Liver (tissue), 9 donors: ENCODE measurements around the gene ELP5. TPM values are rescaled to one million over a fixed set of nuclear protein-coding genes. Genes with fewer than 3 reads are reported as not detected.

ENCODE experiments used
- DNase-seq: peaks from one replicate; pipeline ENCODE4 v3.0.0-alpha.2; 2017; ENCODE audit warnings: low spot score
- H3K27ac ChIP-seq, 2 donors: one replicate each; pipeline ENCODE4 v1.7.0; 2013; ENCODE audit warnings: inconsistent platforms in 2 of 2, low read length in 2 of 2, control low read depth in 1 of 2, low read depth in 1 of 2, mild to moderate bottlenecking in 1 of 2
- H3K27me3 ChIP-seq, 4 donors: one replicate each; pipeline versions ENCODE4 v1.6.1 to v1.7.0; 2013; ENCODE audit warnings: low read length in 3 of 4, inconsistent platforms in 1 of 4, mild to moderate bottlenecking in 1 of 4, moderate library complexity in 1 of 4; ENCODE audit not compliant: control insufficient read depth in 4 of 4, insufficient read depth in 4 of 4
- H3K36me3 ChIP-seq, 4 donors: one replicate each; pipeline versions ENCODE4 v1.6.1 to v1.7.0; 2013; ENCODE audit warnings: low read length in 3 of 4, mild to moderate bottlenecking in 3 of 4, low read depth in 1 of 4, moderate library complexity in 1 of 4; ENCODE audit not compliant: control insufficient read depth in 4 of 4, insufficient read depth in 3 of 4
- H3K4me1 ChIP-seq, 4 donors: one replicate each; pipeline versions ENCODE4 v1.6.1 to v1.7.0; 2013; ENCODE audit warnings: low read length in 3 of 4, mild to moderate bottlenecking in 3 of 4, moderate library complexity in 1 of 4; ENCODE audit not compliant: control insufficient read depth in 4 of 4, insufficient read depth in 4 of 4
- H3K4me3 ChIP-seq, 3 donors: one replicate each; pipeline versions ENCODE4 v1.6.1 to v1.7.0; 2013; ENCODE audit warnings: low read length in 3 of 3, control low read depth in 1 of 3, low read depth in 1 of 3, mild to moderate bottlenecking in 1 of 3
- H3K9ac ChIP-seq, 2 donors: one replicate each; pipeline ENCODE4 v1.7.0; 2013; ENCODE audit warnings: low read length in 2 of 2, mild to moderate bottlenecking in 2 of 2, moderate library complexity in 2 of 2, control low read depth in 1 of 2, low read depth in 1 of 2
- H3K9me3 ChIP-seq, 4 donors: one replicate each; pipeline versions ENCODE4 v1.6.1 to v1.7.0; 2013; ENCODE audit warnings: low read length in 3 of 4; ENCODE audit not compliant: control insufficient read depth in 4 of 4
- FOXA2 ChIP-seq: IDR thresholded peaks from 2 replicates; pipeline ENCODE4 v1.6.1; 2016; ENCODE audit warnings: antibody characterized with exemption
- GABPA ChIP-seq, 2 donors: IDR thresholded peaks in 1 of 2; conservative IDR thresholded peaks in 1 of 2; 2 replicates each; pipeline ENCODE4 v1.6.1; 2016; ENCODE audit warnings: antibody characterized with exemption in 2 of 2, mild to moderate bottlenecking in 1 of 2, moderate library complexity in 1 of 2
- HNF4A ChIP-seq, 2 donors: conservative IDR thresholded peaks; 2 replicates each; pipeline ENCODE4 v1.6.1; 2016; ENCODE audit warnings: antibody characterized with exemption in 2 of 2, mild to moderate bottlenecking in 2 of 2
- HNF4G ChIP-seq: IDR thresholded peaks from 2 replicates; pipeline ENCODE4 v1.6.1; 2016; ENCODE audit warnings: antibody characterized with exemption
- JUND ChIP-seq, 2 donors: IDR thresholded peaks; 2 replicates each; pipeline ENCODE4 v1.6.1; 2016; ENCODE audit warnings: antibody characterized with exemption in 2 of 2
- NR2F2 ChIP-seq: IDR thresholded peaks from 2 replicates; pipeline ENCODE4 v1.6.1; 2016; ENCODE audit warnings: antibody characterized with exemption
- RAD21 ChIP-seq, 2 donors: IDR thresholded peaks; 2 replicates each; pipeline ENCODE4 v1.6.1; 2016; ENCODE audit warnings: antibody characterized with exemption in 2 of 2, mild to moderate bottlenecking in 2 of 2
- RXRA ChIP-seq, 2 donors: IDR thresholded peaks; 2 replicates each; pipeline ENCODE4 v1.6.1; 2017 to 2018; ENCODE audit warnings: antibody characterized with exemption in 2 of 2, mild to moderate bottlenecking in 1 of 2
- SP1 ChIP-seq: IDR thresholded peaks from 2 replicates; pipeline ENCODE4 v1.6.1; 2018; ENCODE audit warnings: antibody characterized with exemption, mild to moderate bottlenecking
- WGBS: extraction: QIAGEN DNeasy Blood & Tissue Kit; methylation state at CpG from one replicate; pipeline ENCODE4 v1.1.7; 2013; 5-methylcytosine and 5-hydroxymethylcytosine counted together
- polyA plus RNA-seq, 2 donors: library from polyadenylated mRNA; stranded (reverse) in 1 of 2; unstranded in 1 of 2; fragments of 200-250 nt in 1 of 2; fragments of >200 nt in 1 of 2; fragmentation: Nextera tagmentation in 1 of 2; extraction: Ambion mirVana in 1 of 2; gene quantifications; one replicate each; pipeline versions ENCODE4 v1.2.1 to v1.2.3, GENCODE V29; 2013 to 2015
- total RNA-seq, 2 donors: library from RNA; depleted of rRNA; stranded (reverse); fragments of >200 nt; gene quantifications; one replicate each; pipeline ENCODE4 v1.2.3, GENCODE V29; 2014
- TF ChIP-seq, protein P1 (sequence below): IDR thresholded peaks from 2 replicates; pipeline ENCODE4 v1.6.1; 2016; ENCODE audit warnings: antibody characterized with exemption
- TF ChIP-seq, protein P2 (sequence below): IDR thresholded peaks from 2 replicates; pipeline ENCODE4 v1.6.1; 2016; ENCODE audit warnings: antibody characterized with exemption, mild to moderate bottlenecking
- TF ChIP-seq, protein P3 (sequence below): IDR thresholded peaks from 2 replicates; pipeline ENCODE4 v1.6.1; 2016; ENCODE audit warnings: antibody characterized with exemption
- TF ChIP-seq, protein P4 (sequence below): fragments of 150-350 bp; IDR thresholded peaks from 2 replicates; pipeline ENCODE4 v1.5.1; 2017; ENCODE audit warnings: improper control_type of control experiment, low read depth, low read length; ENCODE audit not compliant: missing input control
- TF ChIP-seq, protein P5 (sequence below): IDR thresholded peaks from 2 replicates; pipeline ENCODE4 v1.6.1; 2016; ENCODE audit warnings: antibody characterized with exemption
- donor health status: healthy.
- donor health status: healthy.
- donor health status: healthy.
- donor health status: healthy.
- donor health status: healthy.

The ELP5 gene
- total and polyA plus RNA-seq, 4 donors, result 19.3 to 38.4 (median 26.6) TPM

DNA sequence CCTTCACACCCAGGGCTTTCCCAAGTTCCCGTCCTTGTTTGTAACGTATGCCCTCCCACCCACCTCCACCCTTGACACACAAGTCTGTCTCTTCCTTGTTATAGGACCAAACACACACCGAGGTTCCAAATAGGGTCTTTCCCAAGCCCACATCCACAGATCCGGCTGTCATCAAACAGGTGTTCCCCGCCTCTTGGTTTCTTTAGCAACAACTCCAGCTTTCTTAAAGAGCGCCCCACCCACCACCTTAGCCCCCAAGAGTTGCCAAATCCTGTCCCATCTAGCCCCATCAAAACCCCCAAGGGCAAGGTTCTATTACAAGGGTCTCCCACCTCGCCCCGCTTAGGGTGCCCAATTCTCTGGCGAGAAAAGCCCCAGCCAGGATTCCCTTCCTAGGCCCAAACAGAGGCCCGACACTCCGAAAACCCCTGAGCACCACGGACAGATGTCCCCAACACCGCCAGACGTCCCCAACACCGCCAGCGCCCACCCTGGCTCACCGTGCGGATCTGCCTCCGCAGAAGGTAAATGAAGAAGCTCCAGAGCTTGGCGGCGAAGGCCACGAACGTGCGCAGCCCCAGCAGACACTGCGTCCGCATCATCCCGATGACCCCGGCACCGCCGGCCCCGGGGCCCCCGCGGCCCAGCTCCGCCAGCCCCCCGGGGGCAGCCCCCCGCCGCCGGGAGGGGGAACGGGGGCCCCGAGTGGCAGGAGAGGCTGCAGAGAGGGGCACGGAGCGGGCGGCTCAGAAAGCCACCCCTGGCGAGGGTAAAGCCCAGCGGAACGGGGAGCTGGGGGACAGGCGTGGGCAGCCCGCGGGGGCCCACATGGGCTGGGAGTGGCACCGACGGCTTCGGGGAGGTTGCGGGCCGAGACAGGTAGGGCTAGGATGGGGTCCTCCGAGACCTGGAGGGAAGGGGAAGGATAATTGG lies 1.1 kb upstream of the ELP5 start:
- Histone ChIP-seq H3K4me3 (peak overlapping the region; percentile 70 to 93 (median 85)), H3K27me3 (no peaks in the 10 kb centered on the region), H3K4me1 (peaks cover 3 to 33% (median 28%) of the 10 kb centered on the region in 4 donors), H3K36me3 (peaks cover 2 to 17% (median 9%) of the 10 kb centered on the region in 4 donors), H3K9ac (peak overlapping the region; percentile 87 to 95), H3K27ac (peak overlapping the region; percentile 95 to 100), H3K9me3 (no peaks in the 10 kb centered on the region)
- TF ChIP-seq RXRA (IDR thresholded peaks at IDR 0.05) (no peak), SP1 (no peak), JUND (IDR thresholded peaks at IDR 0.05) (no peak), RAD21 (IDR thresholded peaks at IDR 0.05) (no peak), HNF4G (no peak), GABPA (IDR thresholded peaks at IDR 0.05 in 1 of 2, conservative IDR thresholded peaks at IDR 0.05 in 1 of 2) (no peak), NR2F2 (no peak), FOXA2 (no peak), HNF4A (conservative IDR thresholded peaks at IDR 0.05) (no peak)
- TF ChIP-seq, protein P1, sequence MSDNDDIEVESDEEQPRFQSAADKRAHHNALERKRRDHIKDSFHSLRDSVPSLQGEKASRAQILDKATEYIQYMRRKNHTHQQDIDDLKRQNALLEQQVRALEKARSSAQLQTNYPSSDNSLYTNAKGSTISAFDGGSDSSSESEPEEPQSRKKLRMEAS, result no peak
- TF ChIP-seq, protein P2, sequence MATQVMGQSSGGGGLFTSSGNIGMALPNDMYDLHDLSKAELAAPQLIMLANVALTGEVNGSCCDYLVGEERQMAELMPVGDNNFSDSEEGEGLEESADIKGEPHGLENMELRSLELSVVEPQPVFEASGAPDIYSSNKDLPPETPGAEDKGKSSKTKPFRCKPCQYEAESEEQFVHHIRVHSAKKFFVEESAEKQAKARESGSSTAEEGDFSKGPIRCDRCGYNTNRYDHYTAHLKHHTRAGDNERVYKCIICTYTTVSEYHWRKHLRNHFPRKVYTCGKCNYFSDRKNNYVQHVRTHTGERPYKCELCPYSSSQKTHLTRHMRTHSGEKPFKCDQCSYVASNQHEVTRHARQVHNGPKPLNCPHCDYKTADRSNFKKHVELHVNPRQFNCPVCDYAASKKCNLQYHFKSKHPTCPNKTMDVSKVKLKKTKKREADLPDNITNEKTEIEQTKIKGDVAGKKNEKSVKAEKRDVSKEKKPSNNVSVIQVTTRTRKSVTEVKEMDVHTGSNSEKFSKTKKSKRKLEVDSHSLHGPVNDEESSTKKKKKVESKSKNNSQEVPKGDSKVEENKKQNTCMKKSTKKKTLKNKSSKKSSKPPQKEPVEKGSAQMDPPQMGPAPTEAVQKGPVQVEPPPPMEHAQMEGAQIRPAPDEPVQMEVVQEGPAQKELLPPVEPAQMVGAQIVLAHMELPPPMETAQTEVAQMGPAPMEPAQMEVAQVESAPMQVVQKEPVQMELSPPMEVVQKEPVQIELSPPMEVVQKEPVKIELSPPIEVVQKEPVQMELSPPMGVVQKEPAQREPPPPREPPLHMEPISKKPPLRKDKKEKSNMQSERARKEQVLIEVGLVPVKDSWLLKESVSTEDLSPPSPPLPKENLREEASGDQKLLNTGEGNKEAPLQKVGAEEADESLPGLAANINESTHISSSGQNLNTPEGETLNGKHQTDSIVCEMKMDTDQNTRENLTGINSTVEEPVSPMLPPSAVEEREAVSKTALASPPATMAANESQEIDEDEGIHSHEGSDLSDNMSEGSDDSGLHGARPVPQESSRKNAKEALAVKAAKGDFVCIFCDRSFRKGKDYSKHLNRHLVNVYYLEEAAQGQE, result no peak
- TF ChIP-seq, protein P3, sequence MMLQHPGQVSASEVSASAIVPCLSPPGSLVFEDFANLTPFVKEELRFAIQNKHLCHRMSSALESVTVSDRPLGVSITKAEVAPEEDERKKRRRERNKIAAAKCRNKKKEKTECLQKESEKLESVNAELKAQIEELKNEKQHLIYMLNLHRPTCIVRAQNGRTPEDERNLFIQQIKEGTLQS, result no peak
- TF ChIP-seq, protein P4, sequence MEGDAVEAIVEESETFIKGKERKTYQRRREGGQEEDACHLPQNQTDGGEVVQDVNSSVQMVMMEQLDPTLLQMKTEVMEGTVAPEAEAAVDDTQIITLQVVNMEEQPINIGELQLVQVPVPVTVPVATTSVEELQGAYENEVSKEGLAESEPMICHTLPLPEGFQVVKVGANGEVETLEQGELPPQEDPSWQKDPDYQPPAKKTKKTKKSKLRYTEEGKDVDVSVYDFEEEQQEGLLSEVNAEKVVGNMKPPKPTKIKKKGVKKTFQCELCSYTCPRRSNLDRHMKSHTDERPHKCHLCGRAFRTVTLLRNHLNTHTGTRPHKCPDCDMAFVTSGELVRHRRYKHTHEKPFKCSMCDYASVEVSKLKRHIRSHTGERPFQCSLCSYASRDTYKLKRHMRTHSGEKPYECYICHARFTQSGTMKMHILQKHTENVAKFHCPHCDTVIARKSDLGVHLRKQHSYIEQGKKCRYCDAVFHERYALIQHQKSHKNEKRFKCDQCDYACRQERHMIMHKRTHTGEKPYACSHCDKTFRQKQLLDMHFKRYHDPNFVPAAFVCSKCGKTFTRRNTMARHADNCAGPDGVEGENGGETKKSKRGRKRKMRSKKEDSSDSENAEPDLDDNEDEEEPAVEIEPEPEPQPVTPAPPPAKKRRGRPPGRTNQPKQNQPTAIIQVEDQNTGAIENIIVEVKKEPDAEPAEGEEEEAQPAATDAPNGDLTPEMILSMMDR, result no peak
- TF ChIP-seq, protein P5, sequence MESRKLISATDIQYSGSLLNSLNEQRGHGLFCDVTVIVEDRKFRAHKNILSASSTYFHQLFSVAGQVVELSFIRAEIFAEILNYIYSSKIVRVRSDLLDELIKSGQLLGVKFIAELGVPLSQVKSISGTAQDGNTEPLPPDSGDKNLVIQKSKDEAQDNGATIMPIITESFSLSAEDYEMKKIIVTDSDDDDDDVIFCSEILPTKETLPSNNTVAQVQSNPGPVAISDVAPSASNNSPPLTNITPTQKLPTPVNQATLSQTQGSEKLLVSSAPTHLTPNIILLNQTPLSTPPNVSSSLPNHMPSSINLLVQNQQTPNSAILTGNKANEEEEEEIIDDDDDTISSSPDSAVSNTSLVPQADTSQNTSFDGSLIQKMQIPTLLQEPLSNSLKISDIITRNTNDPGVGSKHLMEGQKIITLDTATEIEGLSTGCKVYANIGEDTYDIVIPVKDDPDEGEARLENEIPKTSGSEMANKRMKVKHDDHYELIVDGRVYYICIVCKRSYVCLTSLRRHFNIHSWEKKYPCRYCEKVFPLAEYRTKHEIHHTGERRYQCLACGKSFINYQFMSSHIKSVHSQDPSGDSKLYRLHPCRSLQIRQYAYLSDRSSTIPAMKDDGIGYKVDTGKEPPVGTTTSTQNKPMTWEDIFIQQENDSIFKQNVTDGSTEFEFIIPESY, result no peak
- 1% methylated on average over 55 of the region's 55 CpGs for WGBS
- peak; percentile 47 for DNase-seq
